GM19240 (cell line): Measurements from ENCODE around the gene CABLES2.

Experiments used
- DNase-seq: peaks from one replicate; pipeline ENCODE4 v3.0.0; 2011; ENCODE audit warnings: low spot score; ENCODE audit not compliant: insufficient read length

CABLES2 gene

GRCh38 chr20:62407221-62407992, at the start of gene CABLES2:
Gene CABLES2, minus strand, starts transcription at chr20:62407285. Its CDS starts 9 bp downstream, at chr20:62407276.
- peak; percentile 98 for DNase-seq

DNA sequence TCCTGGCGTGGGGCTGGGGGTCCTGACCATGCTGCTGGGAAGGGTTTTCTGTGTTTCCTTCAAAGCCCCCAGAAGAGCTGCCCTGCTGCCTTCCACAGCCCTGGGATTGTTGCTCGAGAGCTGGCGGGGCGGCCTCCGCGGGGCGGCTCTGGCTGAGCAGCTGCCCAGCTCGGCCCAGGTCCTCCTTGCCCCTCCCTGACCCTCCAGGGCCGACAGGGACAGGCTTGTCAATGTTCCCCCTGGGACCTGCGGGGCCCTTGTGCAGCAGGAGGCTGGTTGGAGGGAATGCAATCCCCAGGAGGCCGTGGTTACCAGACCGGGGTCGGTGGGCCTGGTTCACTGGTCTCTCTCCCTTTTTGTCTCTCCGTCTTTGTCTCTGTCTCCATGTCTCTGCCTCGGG, 48.8 kb upstream of the CABLES2 start:
- DNase-seq: no peak

DNA sequence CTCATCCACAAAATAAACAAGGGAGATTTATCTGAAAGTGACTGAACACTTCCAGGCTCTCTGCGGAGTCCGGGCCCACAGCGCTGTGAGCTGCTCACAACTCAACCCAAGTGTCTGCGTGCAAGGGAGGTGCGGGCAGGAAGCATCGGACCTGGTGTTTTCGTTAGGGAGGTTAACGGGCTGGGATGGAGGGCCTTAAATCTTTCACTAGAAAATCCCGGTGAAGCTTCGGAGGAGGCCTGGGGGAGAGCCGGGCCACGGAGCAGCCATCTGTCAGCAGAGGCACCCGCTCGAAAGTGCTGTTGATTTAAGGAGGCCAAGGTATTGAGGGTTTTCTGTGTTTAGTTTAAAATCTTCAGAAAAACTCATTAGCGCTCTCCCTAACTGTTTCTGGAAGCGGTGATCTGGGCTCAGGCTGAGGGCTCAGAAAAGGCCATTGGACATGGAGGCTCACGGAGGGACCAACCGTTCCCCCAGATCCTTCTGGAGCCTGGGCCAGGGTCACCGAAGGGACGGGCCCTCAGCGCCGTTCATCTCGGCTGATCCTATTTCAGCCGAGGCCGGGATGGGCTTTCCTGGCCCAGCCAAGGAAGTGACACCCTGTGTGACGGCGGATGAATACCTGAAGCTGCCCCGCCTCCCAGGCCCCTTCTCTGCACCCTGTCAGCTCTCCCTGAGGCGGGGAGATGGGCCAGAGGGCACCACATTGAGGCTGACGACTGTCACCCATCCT, 48.0 kb upstream of the CABLES2 start:
- no peak for DNase-seq

GRCh38 chr20:62453186-62453808, 46.2 kb upstream of the CABLES2 start:
- no peak for DNase-seq

DNA sequence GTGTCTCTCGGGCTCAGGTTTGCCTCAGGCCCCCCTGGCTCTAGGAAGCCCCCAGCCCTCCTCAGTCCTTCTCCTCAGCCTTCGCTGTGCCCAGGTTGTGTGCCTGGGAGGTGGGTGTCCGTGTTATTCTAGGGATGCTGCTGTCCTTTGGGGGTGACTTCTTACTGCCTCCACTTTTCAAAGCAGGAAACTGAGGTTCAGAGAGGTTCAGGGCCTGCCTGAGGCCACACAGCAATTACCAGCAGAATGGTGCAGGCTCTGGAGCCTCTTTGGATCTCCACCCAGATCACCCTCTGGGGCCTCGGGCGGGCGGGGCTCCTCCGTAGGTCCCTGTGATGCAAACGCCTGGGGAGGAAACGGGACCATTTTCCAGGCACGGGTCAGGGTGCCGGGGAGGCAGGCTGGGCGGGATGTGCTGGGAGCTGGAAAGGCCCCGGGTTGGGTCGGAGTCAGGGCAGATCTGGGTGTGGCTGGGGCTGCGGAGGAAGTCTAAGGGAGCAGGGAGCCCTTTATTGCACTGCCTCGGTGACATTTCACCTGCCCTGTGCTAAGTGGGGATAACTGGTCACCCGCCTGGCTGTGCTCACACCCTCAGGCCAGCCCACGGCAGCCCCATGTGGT, 45.5 kb upstream of the CABLES2 start:
- DNase-seq: no peak

- DNase-seq: no peak
These were observed 44.9 kb upstream of the CABLES2 start for GRCh38 chr20:62451970-62452369.

- DNase-seq: no peak
These were observed 44.2 kb upstream of the CABLES2 start for GRCh38 chr20:62451156-62451767.

- DNase-seq: no peak
These were observed 43.0 kb upstream of the CABLES2 start for GRCh38 chr20:62449951-62450691.

- DNase-seq: no peak
These were observed 41.7 kb upstream of the CABLES2 start for GRCh38 chr20:62448788-62449187.

GRCh38 chr20:62448038-62448437, 41.0 kb upstream of the CABLES2 start:
- no peak for DNase-seq

- no peak for DNase-seq
These were observed 40.1 kb upstream of the CABLES2 start for GRCh38 chr20:62446888-62447869.

DNA sequence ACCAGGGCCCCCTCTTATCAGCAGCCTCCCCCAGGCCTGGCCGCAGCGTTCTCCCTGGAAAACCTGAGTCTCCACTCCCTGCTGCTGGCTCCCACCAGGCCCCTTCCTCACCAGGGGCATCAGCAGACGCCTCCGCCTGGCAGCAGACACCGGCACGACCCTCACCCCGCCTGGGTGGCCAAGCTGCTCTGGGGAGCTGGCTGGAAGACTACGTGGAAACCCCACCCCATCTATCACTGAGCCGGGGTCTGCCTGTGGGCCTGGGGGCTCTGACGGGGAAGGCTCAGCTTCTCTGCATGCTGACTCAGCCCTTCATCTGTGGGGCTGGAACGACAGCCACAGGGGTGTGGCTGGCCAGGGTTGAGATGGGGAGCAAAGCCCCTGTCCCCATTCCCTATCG, 39.4 kb upstream of the CABLES2 start:
- no peak for DNase-seq

DNA sequence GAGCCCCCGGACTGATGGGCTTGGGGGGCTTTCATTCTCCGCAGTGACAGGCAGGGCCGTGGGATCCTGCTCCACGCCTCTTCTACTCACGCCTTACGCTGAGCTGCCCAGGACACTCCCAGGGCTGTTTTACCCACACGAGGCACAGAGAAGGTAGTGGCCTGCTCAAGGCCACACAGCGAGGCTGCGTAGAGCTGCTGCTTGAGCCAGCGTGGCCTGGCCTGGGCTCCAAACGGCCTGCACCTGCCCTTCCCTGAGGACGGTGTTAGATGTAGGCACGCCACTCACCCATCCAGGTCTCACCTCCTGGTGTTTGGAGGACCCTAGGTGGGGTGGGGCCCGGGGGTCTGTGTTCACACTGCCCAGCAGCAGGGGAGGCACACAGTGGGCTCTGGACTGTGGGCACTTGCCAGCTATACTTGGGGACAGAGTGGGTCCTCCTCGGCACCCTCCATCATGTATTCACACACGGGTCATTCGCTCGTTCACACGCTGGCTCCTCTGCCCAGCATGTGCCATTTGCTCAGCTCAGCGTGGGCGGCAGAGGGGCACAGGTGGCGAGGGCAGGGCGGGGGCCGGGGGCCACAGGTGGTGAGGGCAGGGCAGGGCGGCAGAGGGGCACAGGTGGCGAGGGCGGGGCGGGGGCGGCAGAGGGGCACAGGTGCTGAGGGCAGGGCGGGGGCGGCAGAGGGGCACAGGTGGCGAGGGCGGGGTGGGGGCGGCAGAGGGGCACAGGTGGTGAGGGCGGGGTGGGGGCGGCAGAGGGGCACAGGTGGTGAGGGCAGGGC, 38.7 kb upstream of the CABLES2 start:
- DNase-seq: no peak

DNA sequence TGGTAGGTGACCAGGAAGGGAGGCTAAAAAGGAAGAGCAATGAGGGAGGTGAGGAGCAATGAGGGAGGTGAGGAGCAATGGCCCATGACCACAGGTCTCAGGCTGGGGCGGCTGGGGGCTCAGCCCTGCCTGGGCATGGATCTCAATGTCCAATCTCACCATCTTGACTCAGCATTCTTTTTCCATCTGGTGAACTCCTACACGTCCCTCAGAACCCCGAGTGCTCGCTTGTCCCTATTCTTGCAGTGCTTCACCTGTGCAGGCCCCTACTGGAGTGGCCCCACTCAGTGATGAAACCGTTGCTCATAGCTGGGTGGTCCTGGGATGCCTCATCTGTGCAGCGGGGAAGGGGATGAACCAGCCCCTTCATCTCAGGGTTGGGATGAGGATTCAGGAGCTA, 37.2 kb upstream of the CABLES2 start:
- no peak for DNase-seq

- DNase-seq: no peak
These were observed 35.0 kb upstream of the CABLES2 start for GRCh38 chr20:62441987-62442539.

DNA sequence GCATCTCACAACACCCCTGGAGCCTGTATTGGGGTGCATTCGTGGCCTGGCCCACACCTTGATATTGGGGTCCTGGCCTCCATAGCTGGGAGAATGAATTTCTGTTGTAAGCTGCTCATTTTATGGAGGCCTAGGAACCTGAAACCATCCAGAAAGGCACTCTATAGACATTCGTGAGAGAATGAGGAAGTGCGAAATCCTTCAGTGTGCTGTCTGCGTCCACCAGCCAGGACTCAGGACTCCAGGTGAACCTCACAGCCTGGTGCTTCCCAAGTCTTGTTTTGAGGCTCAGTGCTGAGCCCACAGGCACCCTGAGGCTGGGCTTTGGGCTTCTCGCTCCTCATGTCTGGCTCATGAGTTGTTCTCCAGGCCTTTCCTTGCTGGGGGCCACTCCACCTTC, 32.1 kb upstream of the CABLES2 start:
- DNase-seq: no peak

DNA sequence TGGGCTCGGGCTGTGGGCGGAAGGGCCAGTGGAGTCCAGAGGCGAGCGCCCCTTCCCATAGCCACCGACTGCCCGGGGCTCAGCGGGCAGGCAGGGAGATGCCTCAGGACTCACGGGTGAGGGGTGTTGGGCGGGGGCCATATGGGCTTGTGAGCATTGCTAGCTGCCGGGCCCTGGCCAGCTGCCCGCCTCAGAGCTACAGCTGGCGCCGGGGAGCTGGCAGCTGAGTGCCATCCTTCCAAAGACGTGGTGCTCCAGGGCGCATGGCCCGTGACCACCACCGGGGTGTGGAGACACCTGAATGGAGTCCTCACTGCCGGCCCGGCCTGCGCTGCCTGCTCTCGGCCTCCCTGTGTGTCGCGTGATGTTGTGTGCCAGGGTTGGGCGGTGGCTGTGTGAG, 30.8 kb upstream of the CABLES2 start:
- no peak for DNase-seq

DNA sequence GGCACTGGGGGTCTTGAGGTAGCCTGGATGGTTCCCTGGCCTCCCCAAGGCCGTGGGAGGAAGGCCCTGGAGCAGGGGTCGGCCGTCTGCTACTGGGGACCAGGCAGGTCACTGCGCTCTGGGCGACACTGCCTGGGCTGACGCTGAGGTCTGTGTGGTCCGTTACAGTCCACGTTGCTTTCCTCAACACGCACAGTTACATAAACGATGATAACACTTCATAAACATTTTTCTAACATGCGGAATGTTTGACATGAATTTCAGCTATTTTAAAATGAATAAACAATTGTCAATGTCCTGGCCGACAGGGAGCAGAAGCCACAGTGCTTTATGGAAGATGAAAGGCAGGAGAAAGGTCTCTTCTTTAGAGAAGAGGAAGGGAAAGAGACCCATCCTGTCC, 30.4 kb upstream of the CABLES2 start:
- no peak for DNase-seq

DNA sequence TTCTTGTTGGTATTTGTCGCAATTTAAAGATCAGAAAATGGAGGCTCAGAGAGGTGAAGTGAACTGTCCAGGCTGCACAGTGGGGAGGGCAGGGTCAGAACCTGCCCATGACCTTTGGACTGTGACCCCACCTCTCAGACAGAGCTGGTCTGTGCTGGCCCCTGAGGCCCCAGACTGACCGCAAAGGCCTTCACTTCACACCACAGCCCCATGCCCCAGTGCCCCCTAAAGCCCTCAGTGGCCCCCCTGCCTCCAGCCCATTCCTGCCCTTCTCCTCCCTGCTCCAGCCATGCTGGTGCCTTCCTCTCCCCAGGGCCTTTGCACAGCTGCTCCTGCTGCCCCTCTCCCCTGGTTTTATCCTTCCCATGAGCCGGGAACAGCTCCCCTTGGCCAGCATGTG, 29.6 kb upstream of the CABLES2 start:
- no peak for DNase-seq
